DMS53 treated with DMSO at 0.1 percent for 48 hours (cell line): Measurements from ENCODE around the gene VDR.
A peak's percentile ranks its signal among the peaks of the same experiment; 100 is the strongest.

Experiments used
- DNase-seq: peaks from one replicate; lab custom pipeline; 2025; ENCODE audit not compliant: unreplicated experiment; lab: John Stamatoyannopoulos, UW

Gene VDR

DNA sequence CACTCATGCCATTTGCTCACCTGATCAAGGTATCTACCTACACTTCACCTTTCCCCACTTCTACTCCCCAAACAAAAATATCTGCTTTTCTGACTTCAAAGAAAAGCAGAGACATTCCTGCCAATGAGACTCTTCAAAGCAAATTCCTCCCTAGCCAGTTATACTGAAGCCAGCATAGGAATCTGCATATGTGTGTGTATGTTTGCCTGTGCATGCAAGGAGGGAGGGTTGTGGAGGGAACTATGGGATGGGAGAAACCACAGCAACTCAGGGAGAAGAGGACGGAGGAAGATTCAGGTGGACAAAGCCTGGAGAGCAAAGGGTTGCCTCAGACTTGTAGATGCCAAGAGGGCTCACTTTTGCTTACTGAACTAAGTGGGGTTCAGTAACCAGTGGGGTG is 26.4 kb upstream of the VDR start:
- DNase-seq = no peak

- no peak for DNase-seq
These were observed 25.8 kb upstream of the VDR start for GRCh38 chr12:47930634-47931033.

DNA sequence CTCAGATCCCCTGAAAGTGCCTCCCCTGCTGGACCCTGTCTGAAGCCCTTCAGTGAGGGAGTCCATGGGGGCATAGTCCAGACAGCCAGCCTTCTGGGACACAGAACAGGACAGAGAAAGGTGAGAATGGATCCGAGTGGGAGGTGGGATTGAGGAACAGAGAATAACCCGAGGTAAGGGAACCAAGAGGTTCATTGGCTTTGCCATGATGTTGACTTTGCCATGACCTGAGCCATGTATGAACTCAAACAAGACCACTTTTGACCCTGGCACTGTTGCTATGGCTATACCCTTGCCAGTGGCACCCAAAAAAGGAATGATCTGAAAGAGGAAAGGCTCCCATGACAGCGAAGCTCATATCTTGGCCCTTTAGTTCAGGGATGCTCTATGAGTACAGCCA is 22.6 kb upstream of the VDR start:
- DNase-seq = no peak

GRCh38 chr12:47921907-47922306 is 17.1 kb upstream of the VDR start:
- no peak for DNase-seq

DNA sequence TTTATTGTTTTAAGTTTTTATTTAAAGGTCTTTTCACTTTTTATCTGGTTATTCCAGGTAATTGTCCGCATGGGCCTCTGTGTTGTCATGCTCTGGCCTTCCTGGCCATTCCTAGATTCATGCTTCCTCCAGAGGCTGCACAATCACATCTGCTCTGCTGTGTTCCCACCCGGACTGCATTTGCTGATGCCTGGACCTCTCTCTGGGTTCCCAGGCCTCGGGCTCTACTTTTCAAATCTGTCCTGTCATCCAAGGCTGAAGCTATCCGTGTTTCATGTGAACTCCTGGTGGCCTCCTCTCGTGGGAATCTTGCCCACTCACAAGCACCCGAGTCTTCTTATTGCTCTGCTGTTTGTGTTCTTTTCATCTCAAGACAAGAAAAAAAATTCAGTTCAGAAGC is 16.1 kb upstream of the VDR start:
- DNase-seq = no peak

DNA sequence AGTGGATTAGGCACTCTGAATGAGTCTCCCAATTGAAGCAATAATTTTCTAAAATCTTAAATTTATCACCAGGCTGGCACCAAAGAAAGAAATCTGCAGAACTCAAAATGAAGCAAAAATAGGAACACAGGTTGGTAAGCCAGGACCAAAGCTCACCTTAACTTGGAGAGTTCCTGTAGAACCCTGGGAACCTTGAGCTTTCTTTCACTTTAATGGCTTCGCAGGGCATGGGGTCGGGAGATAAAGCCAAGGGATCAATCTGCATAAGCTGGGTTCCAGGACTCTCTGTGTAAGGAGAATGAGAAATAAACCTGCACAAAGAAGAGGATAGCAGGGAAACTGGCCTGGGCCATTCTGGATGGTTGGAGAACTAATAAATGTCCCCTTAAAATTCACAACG is 8.3 kb upstream of the VDR start:
- no peak for DNase-seq

GRCh38 chr12:47912556-47912955 is 7.8 kb upstream of the VDR start:
- no peak for DNase-seq

- no peak for DNase-seq
These were observed 6.2 kb upstream of the VDR start for GRCh38 chr12:47910981-47911380.

- DNase-seq = no peak
These were observed 5.7 kb upstream of the VDR start for GRCh38 chr12:47910486-47910885.

GRCh38 chr12:47909839-47910465 is 5.2 kb upstream of the VDR start:
- DNase-seq = no peak

DNA sequence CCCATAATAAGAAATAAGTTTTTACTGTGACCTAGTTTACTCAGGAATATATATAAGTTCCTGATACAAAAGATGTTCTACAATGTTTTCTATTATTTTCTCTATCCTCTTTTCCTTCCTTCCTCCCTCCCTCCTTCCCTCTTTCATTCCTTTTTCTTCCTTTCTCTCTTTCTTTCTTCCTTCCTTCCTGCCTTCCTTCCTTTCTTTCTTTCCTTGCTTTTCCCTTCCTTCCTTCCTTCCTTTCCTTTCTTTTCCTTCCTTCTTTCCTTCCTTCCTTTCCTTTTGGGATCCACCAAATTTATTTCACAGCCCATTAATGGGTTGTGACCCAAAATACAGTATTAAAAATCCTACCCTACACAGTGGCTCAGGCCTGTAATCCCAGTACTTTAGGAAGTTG is 3.9 kb upstream of the VDR start:
- DNase-seq = no peak

GRCh38 chr12:47907851-47908454 is 3.2 kb upstream of the VDR start:
- no peak for DNase-seq

- peak; percentile 57 for DNase-seq
These were observed 674 bp downstream of the VDR start for GRCh38 chr12:47903927-47904712.

DNA sequence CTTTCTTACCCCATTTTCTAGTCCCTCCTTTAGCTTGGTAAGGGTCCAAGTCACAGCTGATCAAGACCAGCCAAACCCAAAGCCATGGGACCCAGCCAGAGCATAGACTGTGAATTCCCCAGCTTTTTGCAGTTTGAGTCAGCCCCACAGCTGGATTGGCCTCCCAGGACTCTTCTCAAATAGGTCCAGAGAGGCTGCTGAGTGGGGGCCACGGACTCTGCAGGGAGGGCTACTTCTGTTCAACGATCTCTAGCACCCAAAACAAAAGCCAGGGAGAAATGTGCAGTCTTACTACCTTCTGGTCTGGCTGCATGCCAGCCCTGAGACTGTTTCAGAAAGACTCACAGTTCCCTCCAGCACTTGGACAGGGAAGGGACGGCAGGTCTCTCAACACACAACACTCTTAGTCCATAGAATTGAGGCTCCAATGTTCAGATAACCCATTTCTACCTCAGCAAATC is 1.6 kb downstream of the VDR start:
- DNase-seq = no peak

DNA sequence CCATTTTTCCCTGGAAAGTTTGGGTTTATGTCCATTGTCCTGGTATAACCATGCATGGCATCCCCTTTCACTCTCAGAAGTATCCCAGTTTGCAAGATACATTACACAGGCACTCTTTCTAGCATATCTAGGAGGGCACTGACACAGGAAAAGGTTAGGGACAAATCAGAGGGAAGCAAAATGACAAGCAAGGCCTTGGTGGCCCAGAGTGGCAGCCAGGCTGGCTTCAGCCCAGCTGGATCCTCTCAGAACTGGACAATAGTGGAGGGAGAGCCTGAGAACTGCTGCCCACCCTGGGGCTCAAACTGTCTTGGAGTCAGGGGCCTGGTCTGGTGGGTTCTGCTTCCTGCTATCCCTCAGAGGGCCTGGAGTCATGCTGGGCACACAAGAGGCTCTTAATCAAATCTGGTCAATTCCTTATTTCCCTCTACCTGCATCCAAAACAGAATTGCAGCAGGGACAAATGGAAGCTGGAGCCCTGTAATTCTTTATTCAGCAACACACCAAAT is 2.6 kb downstream of the VDR start:
- DNase-seq = no peak

DNA sequence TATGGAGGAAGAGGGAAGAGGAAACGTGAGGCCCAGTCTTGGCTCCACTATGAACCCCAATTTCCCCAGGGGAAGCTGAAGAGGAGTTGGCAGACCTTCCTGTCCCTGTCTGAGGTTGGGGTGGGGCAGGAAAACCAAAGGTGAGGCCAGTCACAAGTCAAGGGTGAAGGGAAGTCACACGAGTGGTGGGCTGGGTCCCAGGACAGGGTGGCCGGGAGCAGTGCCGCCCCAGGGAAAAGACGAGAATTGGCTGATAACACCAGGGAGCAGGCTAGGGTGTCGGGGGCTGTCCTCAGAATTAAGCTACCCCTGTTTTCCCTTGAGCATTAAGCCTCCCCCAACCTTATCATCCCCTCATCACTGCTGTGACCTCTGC is 3.1 kb downstream of the VDR start:
- DNase-seq = no peak

GRCh38 chr12:47901063-47901717 is 3.6 kb downstream of the VDR start:
- no peak for DNase-seq

DNA sequence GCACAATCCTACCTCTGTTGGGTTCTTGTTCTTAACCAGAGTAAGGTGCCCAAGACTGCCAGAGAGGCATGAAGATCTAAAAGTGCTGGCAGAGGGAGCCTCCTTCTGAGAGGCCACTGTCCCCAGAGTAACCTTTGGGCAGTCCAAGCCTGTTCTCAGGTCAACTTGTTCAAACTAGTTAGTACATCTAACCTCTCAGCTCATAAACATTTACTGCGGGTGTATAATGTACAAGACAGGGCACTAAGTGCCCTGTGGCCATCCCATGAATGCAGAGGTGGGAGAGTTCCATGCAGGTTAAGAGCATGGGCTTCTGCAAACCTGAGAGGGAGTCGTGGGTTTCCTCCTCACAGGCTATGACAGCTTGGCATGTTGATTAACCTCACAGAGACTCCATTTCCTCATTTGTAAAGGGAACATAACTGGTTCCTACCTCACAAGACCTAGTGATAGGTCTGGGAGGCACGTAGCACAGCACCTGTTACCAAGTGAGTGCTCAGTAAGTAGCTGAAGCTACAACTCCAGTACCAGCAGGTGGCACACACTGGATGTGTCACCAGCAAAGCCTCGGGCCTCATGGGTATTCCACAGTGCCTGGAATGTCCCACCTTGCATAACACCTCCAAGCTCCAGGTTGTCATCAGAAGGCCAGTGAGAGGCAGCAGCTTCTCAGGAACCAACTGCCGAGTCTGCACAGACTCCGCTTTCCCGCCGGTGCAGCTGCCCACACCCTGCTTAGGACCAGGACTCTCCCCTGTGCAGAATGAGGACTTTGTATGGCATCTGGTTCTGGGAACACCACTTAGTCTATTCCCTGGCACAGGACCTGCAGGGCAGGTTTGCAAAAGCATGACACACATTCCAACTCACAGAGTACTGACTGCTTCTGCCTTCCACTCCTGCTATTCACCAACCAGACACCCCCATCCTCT is 4.4 kb downstream of the VDR start:
- peak; percentile 69 for DNase-seq

GRCh38 chr12:47899466-47899865 is 5.3 kb downstream of the VDR start:
- DNase-seq = no peak

- DNase-seq = peak; percentile 85
These were observed 8.2 kb downstream of the VDR start for GRCh38 chr12:47896633-47897032.

GRCh38 chr12:47896022-47896421 is 8.8 kb downstream of the VDR start:
- no peak for DNase-seq
